Measurements from ENCODE around the gene IGSF6. TPM values are rescaled to one million over a fixed set of nuclear protein-coding genes. Genes with fewer than 3 reads are reported as not detected.

The IGSF6 gene
- total RNA-seq, 1 experiment from 2014 or later = not detected

GRCh38 chr16:21673469-21673868, 21.1 kb upstream of the IGSF6 start:
- Histone ChIP-seq H3K79me1 (ENCODE audit: insufficient read depth, low read depth, low read length, poor library complexity, severe bottlenecking) (no peaks in the 10 kb centered on the region), H3K4ac (ENCODE audit: low read depth, low read length) (no peak overlapping the region), H3K23ac (ENCODE audit: insufficient read length, low read depth, low read length) (no peak overlapping the region), H4K5ac (ENCODE audit: insufficient read length, low read depth, low read length) (no peak overlapping the region), H2AFZ (ENCODE audit: low read length) (no peak overlapping the region), H3K9ac (ENCODE audit: extremely low read depth, insufficient read length, low read length) (no peak overlapping the region), H4K91ac (ENCODE audit: insufficient read length, low read depth, low read length) (no peak overlapping the region), H3K56ac (ENCODE audit: insufficient read length, low read depth, low read length) (no peak overlapping the region), H4K8ac (replicated peaks; ENCODE audit: insufficient read length, low read depth, low read length) (no peak overlapping the region), H4K20me1 (ENCODE audit: control insufficient read depth, insufficient read depth, insufficient read length) (no peaks in the 10 kb centered on the region), H3T11ph (ENCODE audit: low read length) (no peak overlapping the region), H2BK20ac (ENCODE audit: low read depth, low read length, poor library complexity, severe bottlenecking) (no peak overlapping the region), H3K27ac (ENCODE audit: insufficient read length, low read depth, low read length) (no peak overlapping the region), H3K9me3 (ENCODE audit: control insufficient read depth, low read depth, low read length) (no peaks in the 10 kb centered on the region), H3K79me2 (ENCODE audit: insufficient read depth, low read length) (no peaks in the 10 kb centered on the region), H2BK120ac (ENCODE audit: low read depth, low read length, poor library complexity, severe bottlenecking) (no peak overlapping the region), H3K23me2 (ENCODE audit: insufficient read length, low read depth, low read length, poor library complexity, severe bottlenecking) (no peaks in the 10 kb centered on the region), H3K4me1 (ENCODE audit: insufficient read depth, low read length) (no peaks in the 10 kb centered on the region), H3K4me2 (ENCODE audit: insufficient read depth, insufficient read length, low read length) (no peak overlapping the region), H3K14ac (ENCODE audit: insufficient read depth, low read length) (no peak overlapping the region), H3K27me3 (ENCODE audit: insufficient read depth, low read length) (no peaks in the 10 kb centered on the region), H2BK12ac (ENCODE audit: insufficient read length, low read depth, low read length) (no peak overlapping the region), H3K18ac (ENCODE audit: insufficient read length, low read depth, low read length) (no peak overlapping the region), H2BK15ac (ENCODE audit: low read depth, low read length) (no peak overlapping the region), H2BK5ac (ENCODE audit: insufficient read length, low read length) (no peak overlapping the region), H2AK5ac (ENCODE audit: insufficient read length, low read length) (no peak overlapping the region)
- H3K4me3 Mint-ChIP-seq = no peak overlapping the region
- H3K27ac Mint-ChIP-seq = no peak overlapping the region
- peaks cover 5% of the 10 kb centered on the region in 2 experiments; a peak in 2 of 5 replicates for H3K9me3 Mint-ChIP-seq
- H3K27me3 Mint-ChIP-seq (ENCODE audit: low read depth) = peaks cover 4% of the 10 kb centered on the region; the same call in 1 of the 2 replicates
- TF ChIP-seq CTCF (conservative IDR thresholded peaks at IDR 0.05) = no peak
- no peaks in the 10 kb centered on the region for H3K4me1 Mint-ChIP-seq
- H3K36me3 Mint-ChIP-seq (ENCODE audit: insufficient read depth in 1 of 3, low read depth in 3 of 3) = no peaks in the 10 kb centered on the region
- WGBS (ENCODE audit: extremely low coverage, insufficient read length, low lambda C conversion rate) = no CpG with 5 or more reads among the region's 3 CpGs
- DNase-seq = no peak
